ENCODE results near the gene ATP6AP1. TPM values are rescaled to one million over a fixed set of nuclear protein-coding genes. Genes with fewer than 3 reads are reported as not detected.

ATP6AP1 gene
- total RNA-seq, 2 donors from 2014 or later = 49.8 to 51.4 TPM

GRCh38 chrX:154445776-154446175 is 17.3 kb downstream of the ATP6AP1 start:
- H3K36me3 ChIP-seq (replicated peaks in 1 of 2; ENCODE audit: insufficient read depth in 1 of 2, low read depth in 2 of 2) = peaks cover 0 to 6% of the 10 kb centered on the region in 2 donors
- H3K27ac ChIP-seq = no peak overlapping the region
- 96 to 100% methylated on average over 4 to 9 of the region's 16 CpGs for WGBS, 2 donors
- H3K27me3 ChIP-seq = no peaks in the 10 kb centered on the region
- intact Hi-C loops (cut with DNase I) = no loop called here
- H3K4me1 ChIP-seq = peaks cover 22% of the 10 kb centered on the region
- DNase-seq (no peak), ATAC-seq (no peak)
- H3K9me3 ChIP-seq = no peaks in the 10 kb centered on the region
- no peak overlapping the region for H3K4me3 ChIP-seq
- no peak for TF ChIP-seq CTCF (IDR thresholded peaks at IDR 0.05)
- TF ChIP-seq POLR2A (IDR thresholded peaks at IDR 0.05) = no peak

- ATAC-seq (no peak), DNase-seq (no peak)
- Histone ChIP-seq H3K4me1 (peaks cover 22% of the 10 kb centered on the region), H3K36me3 (replicated peaks in 1 of 2; ENCODE audit: insufficient read depth in 1 of 2, low read depth in 2 of 2) (peaks cover 0 to 6% of the 10 kb centered on the region in 2 donors), H3K27me3 (no peaks in the 10 kb centered on the region), H3K27ac (no peak overlapping the region), H3K4me3 (no peak overlapping the region), H3K9me3 (no peaks in the 10 kb centered on the region)
- intact Hi-C loops (cut with DNase I) = no loop called here
- 85 to 100% methylated on average over 6 to 12 of the region's 12 CpGs for WGBS, 2 donors
- TF ChIP-seq POLR2A (IDR thresholded peaks at IDR 0.05) = no peak
- TF ChIP-seq CTCF (IDR thresholded peaks at IDR 0.05) = no peak
Measured at GRCh38 chrX:154446430-154446829, 18.0 kb downstream of the ATP6AP1 start.

DNA sequence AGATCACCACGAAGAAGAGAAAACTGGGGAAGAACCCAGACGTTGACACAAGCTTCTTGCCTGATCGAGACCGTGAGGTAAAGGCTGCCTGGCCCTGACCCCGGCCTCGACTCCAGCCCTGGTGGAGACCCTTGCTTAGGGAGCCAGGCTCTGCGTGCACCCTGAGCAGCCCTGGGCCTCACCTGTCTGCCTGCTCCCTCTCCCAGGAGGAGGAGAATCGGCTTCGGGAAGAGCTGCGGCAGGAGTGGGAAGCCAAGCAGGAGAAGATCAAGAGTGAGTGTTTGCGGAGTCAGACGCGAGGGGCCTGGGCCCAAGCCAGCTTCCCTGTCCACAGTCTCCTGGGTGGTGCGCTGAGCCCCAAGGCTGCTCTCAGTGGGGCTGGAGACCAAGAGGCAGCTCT is 20.0 kb downstream of the ATP6AP1 start:
- DNase-seq (no peak), ATAC-seq (no peak)
- WGBS, 2 donors = 80% methylated on average over 1 to 13 of the region's 14 CpGs
- intact Hi-C loops (cut with DNase I) = no loop called here
- TF ChIP-seq POLR2A (IDR thresholded peaks at IDR 0.05) (no peak), CTCF (IDR thresholded peaks at IDR 0.05) (no peak)
- no peak overlapping the region for H3K27ac ChIP-seq
- peaks cover 0 to 6% of the 10 kb centered on the region in 2 donors for H3K36me3 ChIP-seq (replicated peaks in 1 of 2; ENCODE audit: insufficient read depth in 1 of 2, low read depth in 2 of 2)
- H3K27me3 ChIP-seq = no peaks in the 10 kb centered on the region
- H3K9me3 ChIP-seq = no peaks in the 10 kb centered on the region
- no peak overlapping the region for H3K4me3 ChIP-seq
- peaks cover 19% of the 10 kb centered on the region for H3K4me1 ChIP-seq

GRCh38 chrX:154449618-154450017 is 21.1 kb downstream of the ATP6AP1 start:
- intact Hi-C loops (cut with DNase I) = no loop called here
- ATAC-seq (no peak), DNase-seq (no peak)
- Histone ChIP-seq H3K27me3 (no peaks in the 10 kb centered on the region), H3K27ac (no peak overlapping the region), H3K9me3 (no peaks in the 10 kb centered on the region), H3K4me1 (peaks cover 15% of the 10 kb centered on the region), H3K4me3 (no peak overlapping the region), H3K36me3 (replicated peaks in 1 of 2; ENCODE audit: insufficient read depth in 1 of 2, low read depth in 2 of 2) (peaks cover 0 to 6% of the 10 kb centered on the region in 2 donors)
- no peak for TF ChIP-seq POLR2A (IDR thresholded peaks at IDR 0.05)
- no peak for TF ChIP-seq CTCF (IDR thresholded peaks at IDR 0.05)
- WGBS, 2 donors = 93 to 95% methylated on average over 11 of the region's 18 CpGs

DNA sequence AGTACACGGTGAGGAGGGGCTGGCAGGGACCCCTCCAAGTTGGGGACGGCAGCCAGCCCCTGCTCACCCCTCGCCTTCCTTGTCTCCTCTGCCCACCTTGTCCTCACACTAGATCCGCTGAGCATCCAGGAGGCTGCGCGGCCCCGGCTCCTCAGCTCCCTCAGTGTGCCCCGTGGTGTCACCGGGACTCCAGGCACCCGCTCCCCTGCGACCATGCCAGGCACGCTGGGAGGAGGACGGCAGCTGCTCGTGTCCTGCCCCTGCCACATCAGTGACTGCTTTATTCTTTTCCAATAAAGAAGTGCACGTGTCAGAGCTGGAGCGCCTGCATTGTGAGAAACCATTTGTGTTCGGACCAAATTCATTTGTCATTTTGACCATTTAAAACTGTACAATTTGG is 21.8 kb downstream of the ATP6AP1 start:
- Histone ChIP-seq H3K27me3 (no peaks in the 10 kb centered on the region), H3K36me3 (replicated peaks in 1 of 2; ENCODE audit: insufficient read depth in 1 of 2, low read depth in 2 of 2) (peaks cover 0 to 6% of the 10 kb centered on the region in 2 donors), H3K4me3 (no peak overlapping the region), H3K27ac (no peak overlapping the region), H3K9me3 (no peaks in the 10 kb centered on the region), H3K4me1 (peaks cover 8% of the 10 kb centered on the region)
- DNase-seq (no peak), ATAC-seq (no peak)
- TF ChIP-seq CTCF (IDR thresholded peaks at IDR 0.05) = no peak
- TF ChIP-seq POLR2A (IDR thresholded peaks at IDR 0.05) = no peak
- intact Hi-C loops (cut with DNase I) = no loop called here
- WGBS, 2 donors = 92 to 100% methylated on average over 7 to 11 of the region's 17 CpGs
